Measurements from ENCODE around the gene FAM219A. TPM values are rescaled to one million over a fixed set of nuclear protein-coding genes. Genes with fewer than 3 reads are reported as not detected.

FAM219A gene
- total RNA-seq, 2 donors from 2014 or later, result 6.8 to 7.2 TPM

GRCh38 chr9:34419716-34420504 is 38.5 kb downstream of the FAM219A start:
- ATAC-seq (no peak), DNase-seq (no peak)
- intact Hi-C loops (cut with DNase I, micrococcal nuclease), result loop anchor here in 1 of 2 donors (10.0 kb wide), 1 partner anchor 175 kb away; no protein-coding TSS in a partner anchor

GRCh38 chr9:34417734-34418133 is 40.6 kb downstream of the FAM219A start:
- DNase-seq, result no peak
- intact Hi-C loops (cut with DNase I, micrococcal nuclease), result loop anchor here in 1 of 2 donors (10.0 kb wide), 1 partner anchor 177 kb away; no protein-coding TSS in a partner anchor
- ATAC-seq, result no peak

GRCh38 chr9:34413231-34413852 is 45.0 kb downstream of the FAM219A start:
- DNase-seq (peak in 1 of 2 donors; percentile 65), ATAC-seq (no peak)
- intact Hi-C loops (cut with DNase I, micrococcal nuclease), result loop anchor here in 1 of 2 donors (10.0 kb wide), 1 partner anchor 181 kb away; no protein-coding TSS in a partner anchor

- intact Hi-C loops (cut with DNase I, micrococcal nuclease), result loop anchor here in 1 of 2 donors (10.0 kb wide), 1 partner anchor 182 kb away; no protein-coding TSS in a partner anchor
- no peak for ATAC-seq
- DNase-seq, result no peak
These were observed 46.0 kb downstream of the FAM219A start for GRCh38 chr9:34412336-34412735.

GRCh38 chr9:34409154-34409553 is 49.2 kb downstream of the FAM219A start:
- intact Hi-C loops (cut with DNase I, micrococcal nuclease), result loop anchor here in 1 of 2 donors (10.0 kb wide), 1 partner anchor 96 kb away; no protein-coding TSS in a partner anchor
- ATAC-seq (no peak), DNase-seq (no peak)

GRCh38 chr9:34408173-34408572 is 50.2 kb downstream of the FAM219A start:
- DNase-seq (no peak), ATAC-seq (no peak)
- intact Hi-C loops (cut with DNase I, micrococcal nuclease), result loop anchor here in 1 of 2 donors (10.0 kb wide), 1 partner anchor 97 kb away; no protein-coding TSS in a partner anchor

GRCh38 chr9:34406219-34406618 is 52.2 kb downstream of the FAM219A start:
- no peak for DNase-seq
- intact Hi-C loops (cut with DNase I, micrococcal nuclease), result loop anchor here in 1 of 2 donors (10.0 kb wide), 1 partner anchor 99 kb away; no protein-coding TSS in a partner anchor
- ATAC-seq, result no peak

GRCh38 chr9:34405719-34406118 is 52.7 kb downstream of the FAM219A start:
- intact Hi-C loops (cut with DNase I, micrococcal nuclease), result loop anchor here in 1 of 2 donors (10.0 kb wide), 1 partner anchor 99 kb away; no protein-coding TSS in a partner anchor
- ATAC-seq, result no peak

GRCh38 chr9:34403554-34404380 is 54.6 kb downstream of the FAM219A start:
- ATAC-seq, result peak; percentile 72
- intact Hi-C loops (cut with DNase I, micrococcal nuclease), result loop anchor here in 1 of 2 donors (10.0 kb wide), 1 partner anchor 101 kb away; no protein-coding TSS in a partner anchor
- DNase-seq, result peak; percentile 42 to 69

More at GRCh38 chr9:34405719-34406118, 52.7 kb downstream of the FAM219A start:
- no peak for DNase-seq

GRCh38 chr9:34400686-34401602 is 57.4 kb downstream of the FAM219A start:
- no peak for ATAC-seq
- no peak for DNase-seq
- intact Hi-C loops (cut with DNase I, micrococcal nuclease), result loop anchor here in 1 of 2 donors (10.0 kb wide), 1 partner anchor 104 kb away; no protein-coding TSS in a partner anchor

GRCh38 chr9:34400275-34400674 is 58.1 kb downstream of the FAM219A start:
- ATAC-seq, result no peak
- no peak for DNase-seq
- intact Hi-C loops (cut with DNase I, micrococcal nuclease), result loop anchor here in 1 of 2 donors (10.0 kb wide), 1 partner anchor 105 kb away; no protein-coding TSS in a partner anchor

- DNase-seq (no peak), ATAC-seq (no peak)
- intact Hi-C loops (cut with DNase I, micrococcal nuclease), result loop anchor here in 1 of 2 donors (10.0 kb wide), 1 partner anchor 105 kb away; no protein-coding TSS in a partner anchor
These were observed 58.6 kb downstream of the FAM219A start for GRCh38 chr9:34399729-34400128.

- intact Hi-C loops (cut with DNase I, micrococcal nuclease), result no loop called here
- ATAC-seq (no peak), DNase-seq (no peak)
These were observed 59.5 kb downstream of the FAM219A start for GRCh38 chr9:34398875-34399274.

- no peak for DNase-seq
- intact Hi-C loops (cut with DNase I, micrococcal nuclease), result no loop called here
- no peak for ATAC-seq
These were observed 61.8 kb downstream of the FAM219A start for GRCh38 chr9:34396276-34397214.

- ATAC-seq (no peak), DNase-seq (no peak)
- intact Hi-C loops (cut with DNase I, micrococcal nuclease), result no loop called here
These were observed 65.9 kb downstream of the FAM219A start for GRCh38 chr9:34392511-34392910.

- intact Hi-C loops (cut with DNase I, micrococcal nuclease), result no loop called here
- no peak for ATAC-seq
- no peak for DNase-seq
These were observed 71.1 kb downstream of the FAM219A start for GRCh38 chr9:34387239-34387638.
